ENCODE measurements around the gene OSBPL10.

- TF ChIP-seq CTCF (conservative IDR thresholded peaks at IDR 0.05; ENCODE audit: low read depth, low read length) (no peak), EZH2 (IDR thresholded peaks at IDR 0.05; ENCODE audit: borderline replicate concordance, low read depth, low read length, poor library complexity, severe bottlenecking) (no peak)
These were observed 201.5 kb downstream of the OSBPL10 start for GRCh38 chr3:31779514-31779913.
